Endothelial cell of hepatic sinusoid (primary cell): ENCODE data around the gene FRMD7.

Experiments
- in situ Hi-C: cut with HindIII; loops from 2 replicates; pipeline ENCODE4 v1.10.0; 2017; ENCODE audit warnings: low sequenced_read_pairs

Gene FRMD7

DNA sequence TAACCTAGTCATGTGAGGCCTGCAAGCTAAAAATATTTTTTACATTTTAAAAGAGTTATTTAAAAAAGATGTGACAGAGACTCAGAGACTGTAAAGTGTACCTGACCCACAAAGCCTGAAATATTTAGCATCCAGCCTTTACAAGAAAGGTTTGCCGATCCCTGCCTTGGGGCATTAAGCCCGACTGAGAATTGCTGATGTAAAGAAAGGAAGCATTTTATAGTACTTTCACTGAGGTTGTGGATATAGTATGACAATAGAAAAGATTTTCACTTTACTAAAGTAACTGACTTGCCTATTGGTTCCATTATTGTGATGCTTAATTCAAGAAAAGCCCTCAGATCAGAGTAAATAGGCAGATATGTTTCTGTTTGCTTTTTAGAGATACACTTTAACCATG lies 87.8 kb downstream of the FRMD7 start:
- in situ Hi-C loops: no loop called here

GRCh38 chrX:132037479-132037993 lies 90.3 kb downstream of the FRMD7 start:
- in situ Hi-C loops: no loop called here

- in situ Hi-C loops: no loop called here
Observed at GRCh38 chrX:132034648-132035047, 93.2 kb downstream of the FRMD7 start.

GRCh38 chrX:132033166-132033565 lies 94.7 kb downstream of the FRMD7 start:
- in situ Hi-C loops: no loop called here

- in situ Hi-C loops: no loop called here
Observed at GRCh38 chrX:132031867-132032266, 96.0 kb downstream of the FRMD7 start.

GRCh38 chrX:132030264-132030663 lies 97.6 kb downstream of the FRMD7 start:
- in situ Hi-C loops: no loop called here
